HG02884 (cell line): ENCODE measurements around the gene SEC61A2.

Experiments used
- ATAC-seq: cut with Tn5 transposase; IDR thresholded peaks from one replicate; pipeline ENCODE4 v1.9.1; 2021; ENCODE audit warnings: mild to moderate bottlenecking, moderate library complexity; ENCODE audit not compliant: unreplicated experiment

Gene SEC61A2

DNA sequence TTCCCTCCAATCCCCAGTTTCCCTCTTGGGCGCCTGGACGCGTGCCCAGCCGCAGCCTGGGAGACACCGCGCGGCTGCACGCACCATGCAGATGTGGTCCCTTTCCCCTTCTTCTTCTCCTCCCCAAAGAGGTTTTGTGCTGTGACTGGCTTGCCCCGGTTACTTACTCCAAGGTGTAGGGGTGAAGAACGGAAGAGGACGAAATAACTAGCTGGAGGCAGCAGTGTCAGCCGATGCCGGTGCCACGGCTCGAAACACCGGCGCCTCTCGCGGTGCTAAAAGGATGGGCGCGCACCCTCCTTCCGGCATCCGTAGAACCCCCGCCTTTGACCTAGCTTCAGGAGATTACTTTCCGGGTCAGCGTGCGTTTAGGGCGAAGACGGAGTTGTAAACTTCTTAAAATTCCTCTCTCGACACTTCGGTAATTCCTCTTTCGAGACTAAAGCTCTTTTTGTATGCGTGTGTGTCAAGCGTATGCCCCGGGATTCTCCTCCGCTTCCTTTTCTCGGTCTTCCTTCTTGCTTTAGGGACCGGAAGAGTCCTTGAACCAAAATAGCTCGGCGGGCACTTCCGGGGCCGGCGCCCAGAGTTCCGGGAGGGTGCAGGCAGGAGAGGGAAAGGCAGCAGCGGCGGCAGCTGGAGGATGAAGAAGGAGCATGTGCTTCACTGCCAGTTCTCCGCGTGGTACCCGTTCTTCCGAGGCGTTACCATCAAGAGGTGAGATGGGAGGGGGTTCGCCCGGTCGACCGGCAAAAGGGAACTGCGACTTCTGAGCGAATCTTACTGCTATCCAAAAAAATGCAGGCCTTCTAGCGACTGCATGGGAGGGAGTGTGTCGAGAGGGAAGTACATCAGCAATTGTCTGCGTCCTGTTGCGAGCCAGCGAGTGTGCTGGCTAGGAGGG lies 66.4 kb downstream of the SEC61A2 start, which contains the start of the genes CDC123 and NUDT5:
Gene CDC123, plus strand, starts transcription at position 586 of the 904 bp plus-strand sequence. Its CDS starts 58 bp downstream, at position 644.
Gene NUDT5, minus strand, starts transcription at position 289 of the 904 bp plus-strand sequence. CDS start 9,600 bp downstream, outside the sequence.
- ATAC-seq: peak; percentile 87

DNA sequence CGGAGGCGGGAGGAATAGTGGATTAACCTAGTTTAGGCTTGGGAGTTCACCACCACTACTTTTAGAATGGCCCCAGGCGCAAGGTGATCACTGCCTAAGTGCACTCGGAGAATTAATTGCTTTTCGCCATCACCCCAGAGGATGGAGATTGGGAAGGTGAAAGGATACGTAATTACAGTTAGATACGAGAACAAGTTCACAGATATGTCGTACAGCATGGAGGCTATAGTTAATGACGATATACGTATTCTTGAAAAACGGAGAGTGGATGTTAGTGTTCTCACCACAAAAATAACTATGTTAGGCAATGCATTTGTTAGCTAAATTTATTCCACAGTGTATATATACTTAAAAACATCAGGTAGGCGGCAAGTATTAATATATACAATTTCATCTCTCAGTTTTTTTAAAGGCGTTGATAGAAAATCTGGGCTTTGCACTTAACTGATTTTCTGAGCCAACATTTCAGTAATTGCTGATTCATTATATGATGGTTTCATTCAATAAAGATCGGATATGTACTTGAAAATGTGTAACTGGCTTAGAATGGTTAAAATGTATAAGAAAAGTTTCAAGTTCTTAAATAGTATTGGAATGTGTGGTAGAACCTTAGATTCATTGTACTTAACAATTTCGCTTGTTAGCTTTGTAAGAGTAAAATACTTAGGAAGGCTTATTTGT lies 67.2 kb downstream of the SEC61A2 start:
- ATAC-seq: no peak

DNA sequence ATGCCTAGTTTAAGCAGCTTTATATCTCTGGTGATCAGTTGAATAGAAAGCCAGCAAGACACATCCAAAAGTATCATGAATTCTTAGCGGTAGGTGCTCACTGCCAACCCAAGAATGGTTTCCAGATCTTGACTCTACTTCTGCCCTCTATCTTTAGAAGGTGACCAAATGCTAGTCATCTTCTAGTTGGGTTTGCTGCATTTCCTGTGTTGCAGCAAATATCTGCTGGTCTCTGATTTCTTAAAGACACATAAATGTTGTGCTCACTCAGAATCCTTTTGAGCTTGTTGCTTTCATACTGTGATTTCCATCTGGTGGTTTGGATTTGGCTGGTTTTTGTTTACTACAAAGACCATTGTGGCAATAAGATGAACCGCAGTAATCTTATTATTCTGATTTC lies 68.7 kb downstream of the SEC61A2 start:
- no peak for ATAC-seq

DNA sequence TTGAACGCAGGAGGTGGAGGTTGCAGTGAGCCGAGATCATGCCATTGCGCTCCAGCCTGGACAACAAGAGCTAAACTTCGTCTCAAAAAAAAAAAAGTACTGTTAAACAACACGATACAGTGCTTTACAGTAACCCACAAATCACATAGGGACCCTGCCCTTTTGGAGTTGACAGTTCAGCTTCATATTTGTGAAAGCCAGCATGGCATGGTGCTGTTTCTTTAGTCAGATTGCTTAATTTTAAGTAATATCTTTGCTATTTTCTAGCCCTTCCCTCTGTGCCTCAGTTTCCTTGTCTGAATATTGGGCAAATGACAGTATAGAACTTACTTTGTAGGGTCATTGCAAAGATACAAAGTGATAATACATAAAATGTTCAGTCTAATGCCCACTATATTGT lies 71.4 kb downstream of the SEC61A2 start:
- ATAC-seq: no peak

DNA sequence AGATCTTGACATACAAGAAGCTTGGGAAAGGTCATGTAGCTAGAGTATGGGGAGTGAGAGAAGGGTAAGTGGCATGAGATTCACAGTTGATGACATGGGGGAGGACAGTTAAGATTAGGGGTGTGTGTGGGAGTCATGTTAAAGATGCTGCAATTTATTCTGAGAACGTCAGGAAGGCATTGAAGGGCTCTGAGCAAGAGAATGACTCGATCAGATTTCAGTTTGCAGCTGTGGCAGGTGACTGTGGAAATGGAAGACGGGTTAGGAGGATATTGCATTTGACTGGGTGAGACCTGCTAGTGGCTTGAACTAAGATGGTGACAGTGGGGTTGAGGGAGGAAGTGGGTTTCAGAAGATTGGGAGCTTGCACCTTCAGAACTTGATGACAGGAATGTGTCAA lies 72.1 kb downstream of the SEC61A2 start:
- no peak for ATAC-seq

DNA sequence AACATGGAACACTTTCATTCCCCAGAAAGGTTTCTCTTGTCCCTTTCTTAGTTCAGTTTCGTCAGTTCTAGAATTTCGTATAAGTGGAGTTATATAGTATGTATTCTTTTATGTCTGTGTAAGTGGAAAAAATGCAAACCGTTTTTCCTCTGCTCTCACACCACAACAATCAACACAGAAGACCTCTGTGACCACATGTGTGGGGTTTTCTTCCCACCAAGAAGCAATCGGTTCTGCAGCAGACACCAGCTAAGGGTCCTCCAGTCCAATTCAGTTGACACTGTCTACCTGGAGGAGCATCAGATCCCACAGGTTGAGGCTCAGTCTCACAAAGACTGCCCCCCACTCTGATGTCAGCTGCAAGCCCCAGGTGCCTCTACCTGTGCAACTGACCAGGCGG lies 72.7 kb downstream of the SEC61A2 start:
- no peak for ATAC-seq

DNA sequence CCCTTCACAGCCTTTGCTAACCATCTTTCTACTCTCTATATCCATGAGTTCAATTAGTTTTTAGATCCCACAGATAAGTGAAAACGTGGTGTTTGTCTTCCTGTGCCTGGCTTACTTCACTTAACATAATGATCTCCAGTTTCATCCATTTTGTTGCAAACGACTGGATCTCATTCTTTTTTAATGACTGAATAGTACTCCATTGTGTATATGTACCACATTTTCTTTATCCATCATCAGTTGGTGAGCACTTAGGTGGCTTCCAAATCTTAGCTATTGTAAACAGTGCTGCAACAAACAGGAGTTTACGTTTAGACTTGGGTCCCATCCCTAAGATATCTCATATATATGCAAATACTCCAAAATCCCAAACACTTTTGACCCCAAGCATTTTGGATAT lies 75.6 kb downstream of the SEC61A2 start:
- ATAC-seq: no peak

DNA sequence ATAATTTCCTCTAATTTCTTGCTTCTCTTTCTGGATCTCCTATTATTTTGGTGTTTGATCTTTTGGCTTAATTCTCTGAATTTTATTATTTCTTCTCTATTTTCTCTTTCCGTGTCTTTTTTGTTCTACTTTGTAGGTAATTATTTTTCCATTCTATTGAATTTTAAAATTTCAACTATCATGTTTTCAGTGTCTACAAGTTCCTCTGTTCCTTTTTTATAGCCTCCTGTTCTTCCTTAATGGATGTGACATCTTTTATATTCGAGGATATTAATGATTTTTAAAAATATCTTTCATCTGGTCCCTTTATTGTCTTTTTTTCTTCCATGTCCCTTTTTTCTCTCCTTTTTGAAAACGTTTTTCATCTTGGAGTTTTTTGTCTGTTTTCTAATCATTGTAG lies 77.6 kb downstream of the SEC61A2 start:
- no peak for ATAC-seq

DNA sequence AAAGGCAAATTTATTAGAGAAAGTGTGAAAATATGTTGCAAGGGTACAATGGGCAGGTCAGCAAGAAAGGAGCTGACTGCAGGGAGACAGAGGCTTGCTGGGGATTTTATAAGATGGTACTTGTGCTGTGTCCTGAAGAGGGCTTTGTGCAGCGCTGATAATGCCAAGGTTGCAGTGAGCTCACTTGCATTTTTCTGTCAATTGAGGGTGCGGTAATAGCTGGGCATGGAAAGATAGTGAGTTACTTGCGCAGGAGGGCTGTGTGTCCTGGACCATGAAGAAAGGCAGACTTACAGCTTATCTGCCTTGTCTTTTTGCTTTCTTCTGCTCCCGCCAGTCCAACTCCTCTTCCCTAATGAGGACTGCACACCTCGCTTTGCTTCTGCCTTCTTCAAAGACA lies 79.0 kb downstream of the SEC61A2 start:
- no peak for ATAC-seq

DNA sequence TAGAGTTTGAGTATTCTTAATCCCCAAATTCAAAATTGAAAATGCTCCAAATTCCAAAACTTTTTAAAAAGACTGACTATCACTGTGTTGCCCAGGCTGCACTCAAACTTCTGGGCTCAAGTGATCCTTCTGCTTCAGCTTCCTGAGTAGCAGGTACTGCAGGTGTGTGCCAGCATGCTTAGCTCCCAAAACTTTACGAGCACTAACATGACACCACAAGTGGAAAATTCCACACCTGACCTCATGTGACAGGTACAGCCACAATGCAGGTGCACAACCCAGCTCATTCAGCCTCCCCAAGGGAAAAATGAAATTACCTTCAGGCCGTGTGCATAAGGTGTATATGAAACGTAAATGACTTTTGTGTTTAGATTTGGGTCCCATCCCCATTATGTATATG lies 83.0 kb downstream of the SEC61A2 start:
- ATAC-seq: no peak

DNA sequence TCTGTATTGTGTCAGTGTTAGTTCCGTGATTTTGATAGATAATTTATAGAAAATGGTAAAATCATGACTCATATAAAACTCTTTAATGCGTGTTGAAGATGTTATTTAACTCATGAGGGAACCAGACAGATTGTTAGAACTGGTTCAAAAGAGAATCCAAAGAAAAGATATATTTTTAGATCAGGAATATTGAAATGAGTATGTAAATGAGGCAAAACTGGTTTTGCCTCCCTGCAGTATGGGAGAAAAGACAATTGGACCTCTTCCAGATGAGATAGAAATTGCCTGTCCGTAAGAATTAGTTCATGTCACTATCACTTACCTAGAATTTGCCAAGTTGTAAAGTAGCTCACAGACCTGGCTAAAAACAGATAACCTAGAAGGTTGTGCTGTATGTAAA lies 84.1 kb downstream of the SEC61A2 start:
- no peak for ATAC-seq

DNA sequence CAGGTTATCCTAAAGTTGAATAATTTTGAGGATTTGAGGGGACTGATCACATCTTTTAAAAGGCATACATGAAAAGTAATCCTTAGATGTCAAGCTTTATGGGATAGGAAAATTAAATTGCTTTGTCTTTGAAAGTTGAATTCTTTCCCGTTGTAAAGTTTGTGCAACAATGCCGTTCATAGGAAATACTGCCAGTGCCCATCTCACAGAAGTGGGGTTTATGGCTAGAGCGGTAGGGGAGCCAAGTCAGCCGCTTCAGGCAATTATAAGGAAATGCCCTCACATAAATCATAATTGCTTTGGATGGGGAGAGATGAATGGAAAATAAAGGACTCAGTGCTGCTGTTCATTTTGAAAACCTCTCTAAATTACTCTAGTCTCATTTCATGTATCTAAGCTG lies 84.6 kb downstream of the SEC61A2 start:
- ATAC-seq: no peak

DNA sequence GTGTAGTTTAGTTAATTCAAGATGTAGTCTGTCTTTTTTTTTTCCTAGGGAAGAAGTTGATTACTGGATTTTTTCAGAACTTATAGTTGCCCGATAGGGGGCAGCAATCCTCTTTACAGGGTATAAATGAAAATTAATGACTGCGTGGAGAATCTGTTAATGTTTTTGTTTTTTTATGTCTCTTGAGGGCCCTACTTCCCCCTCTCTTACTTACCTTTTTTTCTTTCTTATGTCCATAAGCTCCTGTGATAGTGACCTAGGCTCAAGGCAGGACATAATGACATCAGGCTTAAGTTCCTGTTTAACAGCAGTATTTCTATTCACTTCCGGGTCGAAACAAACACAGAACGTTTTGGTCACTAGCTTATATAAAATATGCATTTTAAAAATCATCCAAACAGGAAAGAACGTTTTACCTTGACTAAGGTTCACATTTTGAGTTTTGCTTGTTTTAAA lies 85.3 kb downstream of the SEC61A2 start:
- no peak for ATAC-seq
